CD4-positive, alpha-beta T cell treated with Interferon alpha-2 for 1 hour (primary cell): Measurements from ENCODE around the gene NT5E.
A peak's percentile ranks its signal among the peaks of the same experiment; 100 is the strongest.

Experiments used
- DNase-seq, 2 donors: peaks; one replicate each; pipeline ENCODE4 v3.0.0-alpha.2; 2020 to 2022

The NT5E gene

GRCh38 chr6:85422996-85423395 is 26.9 kb upstream of the NT5E start:
- DNase-seq: no peak

- DNase-seq: no peak
Measured at GRCh38 chr6:85424981-85425380, 24.9 kb upstream of the NT5E start.

DNA sequence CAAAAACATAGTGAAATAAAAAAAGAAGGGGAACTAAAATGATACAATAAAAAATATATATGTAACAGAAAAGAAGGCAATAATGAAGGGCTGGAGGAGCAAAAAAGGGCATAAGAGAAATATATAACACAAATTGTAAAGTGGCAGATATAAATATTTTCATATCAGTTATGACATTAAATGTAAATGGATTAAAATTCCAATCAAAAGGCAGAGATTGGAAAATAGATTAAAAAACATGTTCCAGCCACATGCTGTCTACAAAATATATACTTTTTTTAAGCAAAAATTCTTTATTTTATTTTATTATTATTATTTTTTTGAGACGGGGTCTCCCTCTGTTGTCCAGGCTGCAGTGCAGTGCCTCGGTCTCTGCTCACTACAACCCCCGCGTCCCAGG is 23.9 kb upstream of the NT5E start:
- no peak for DNase-seq

GRCh38 chr6:85428486-85428885 is 21.4 kb upstream of the NT5E start:
- no peak for DNase-seq

DNA sequence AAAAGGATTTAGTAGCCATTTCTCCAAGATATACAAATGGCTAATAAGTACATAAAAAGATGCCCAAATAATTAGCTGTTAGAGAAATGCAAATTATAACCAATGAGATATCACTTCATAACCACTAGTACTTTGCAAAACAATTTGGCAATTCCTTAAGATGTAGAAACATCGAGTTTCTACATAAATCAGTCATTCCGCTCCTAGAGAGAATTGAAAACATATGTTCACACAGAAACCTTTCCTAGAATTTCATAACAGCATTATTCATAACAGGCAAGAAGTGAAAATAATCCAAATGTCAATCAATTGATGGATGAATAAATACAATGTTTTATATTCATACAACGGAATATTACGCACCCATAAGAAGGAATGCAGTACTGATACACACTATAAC is 20.5 kb upstream of the NT5E start:
- no peak for DNase-seq

- no peak for DNase-seq
Measured at GRCh38 chr6:85431271-85431670, 18.6 kb upstream of the NT5E start.

DNA sequence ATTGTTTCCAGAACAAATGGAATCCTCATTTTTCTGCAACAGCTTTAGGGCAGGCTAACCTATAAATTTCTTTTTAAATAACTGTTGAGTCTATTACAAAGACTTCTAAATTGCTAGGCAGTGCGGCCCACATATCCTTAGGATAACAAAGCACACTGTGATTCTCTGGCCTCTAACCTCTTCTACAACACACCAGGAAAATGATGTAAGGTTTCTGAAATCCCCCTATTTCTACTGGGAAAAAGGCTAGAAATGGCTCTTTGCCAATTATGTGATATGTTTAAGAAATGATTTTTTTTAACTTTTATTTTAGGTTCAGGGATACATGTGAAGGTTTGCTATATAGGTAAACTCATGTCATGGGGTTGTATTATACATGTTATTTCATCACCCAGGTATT is 17.3 kb upstream of the NT5E start:
- DNase-seq: no peak

- DNase-seq: no peak
Measured at GRCh38 chr6:85435851-85436250, 14.0 kb upstream of the NT5E start.

DNA sequence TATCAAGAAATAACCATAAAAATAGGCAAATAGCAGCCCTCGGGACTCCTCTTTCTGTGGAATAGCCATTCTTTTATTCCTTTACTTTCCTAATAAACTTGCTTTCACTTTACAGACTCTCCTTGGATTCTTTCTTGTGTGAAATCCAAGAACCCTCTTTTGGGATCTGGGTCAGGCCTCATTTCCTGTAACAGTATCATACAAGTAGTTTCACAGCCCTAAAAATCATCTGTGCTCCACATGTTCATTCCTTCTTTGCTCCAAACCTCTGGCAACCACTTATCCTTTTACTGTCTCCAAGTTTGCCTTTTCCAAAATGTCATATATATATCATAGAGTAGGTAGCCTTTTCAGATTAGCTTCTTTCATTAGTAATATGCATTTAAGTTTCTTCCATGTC is 13.5 kb upstream of the NT5E start:
- no peak for DNase-seq

- no peak for DNase-seq
Measured at GRCh38 chr6:85436939-85437495, 12.9 kb upstream of the NT5E start.

DNA sequence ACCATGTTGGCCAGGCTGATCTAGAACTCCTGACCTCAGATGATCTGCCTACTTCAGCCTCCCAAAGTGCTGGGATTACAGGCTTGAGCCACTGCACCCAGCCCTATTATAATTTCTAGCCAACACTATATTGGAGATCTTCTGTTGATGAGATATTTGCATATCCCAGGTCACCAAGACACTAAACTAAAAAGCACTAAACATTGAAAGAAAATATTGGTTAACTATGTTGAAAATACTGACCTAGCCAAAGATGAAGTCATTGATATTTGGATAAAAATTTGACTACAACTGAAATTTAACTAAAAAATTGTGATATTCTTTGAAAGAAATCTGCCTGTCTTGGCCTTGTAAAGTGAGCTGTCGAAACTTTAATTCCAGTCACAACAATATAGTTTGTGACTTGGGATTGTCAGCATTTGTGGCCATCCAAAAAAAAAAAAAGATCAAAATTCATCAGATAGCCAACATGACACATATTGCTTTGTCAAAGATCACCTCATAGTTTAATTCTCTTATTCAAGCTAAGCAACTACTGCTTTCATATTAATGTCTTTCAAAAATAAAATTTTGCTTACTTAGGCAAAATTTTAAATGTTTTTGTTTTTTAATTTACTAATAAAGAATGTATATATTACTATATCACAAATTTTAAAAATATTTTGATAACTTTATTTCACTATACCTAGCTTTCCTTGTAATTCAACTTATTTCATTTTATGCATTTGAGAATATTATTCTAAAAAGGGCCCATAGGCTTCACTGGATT is 6.3 kb upstream of the NT5E start:
- DNase-seq: no peak

DNA sequence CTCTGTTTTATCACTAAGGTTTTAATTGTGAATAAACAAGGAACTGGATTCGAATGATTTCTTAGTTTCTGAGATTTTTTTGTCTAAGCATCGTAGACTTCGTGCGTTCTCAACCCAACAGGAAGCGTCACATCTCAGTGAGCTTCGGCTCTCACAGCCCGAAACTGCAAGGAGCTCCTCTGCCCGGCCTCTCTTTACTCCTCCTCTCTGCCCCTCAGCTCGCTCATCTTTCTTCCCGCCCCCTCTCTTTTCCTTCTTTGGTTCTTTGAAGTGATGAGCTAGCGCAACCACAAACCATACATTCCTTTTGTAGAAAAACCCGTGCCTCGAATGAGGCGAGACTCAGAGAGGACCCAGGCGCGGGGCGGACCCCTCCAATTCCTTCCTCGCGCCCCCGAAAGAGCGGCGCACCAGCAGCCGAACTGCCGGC is 480 bp upstream of the NT5E start:
- DNase-seq: peak; percentile 28 to 39

GRCh38 chr6:85451565-85452306 is 1.9 kb downstream of the NT5E start:
- no peak for DNase-seq

DNA sequence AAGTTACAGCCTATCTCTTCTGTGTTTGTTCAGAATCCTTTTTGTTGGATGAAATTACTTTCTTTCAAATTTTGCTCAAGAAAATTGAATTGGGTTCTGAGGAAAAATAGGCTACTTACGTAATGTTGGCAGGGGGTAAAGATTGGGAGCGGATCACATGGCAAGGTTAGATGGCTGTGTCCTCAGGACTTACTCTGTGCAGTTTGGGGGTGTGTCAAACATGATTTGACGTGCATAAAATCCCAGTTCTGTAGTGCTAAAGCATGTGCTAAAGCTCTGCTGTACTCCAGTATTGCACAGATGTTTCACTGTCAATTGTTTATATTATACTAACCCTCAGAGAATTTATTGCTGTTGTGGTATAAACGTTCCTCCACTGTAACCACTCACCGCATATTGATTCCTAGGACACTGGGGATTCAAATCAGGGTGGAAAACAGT is 2.6 kb downstream of the NT5E start:
- no peak for DNase-seq

GRCh38 chr6:85453052-85453451 is 3.2 kb downstream of the NT5E start:
- no peak for DNase-seq

DNA sequence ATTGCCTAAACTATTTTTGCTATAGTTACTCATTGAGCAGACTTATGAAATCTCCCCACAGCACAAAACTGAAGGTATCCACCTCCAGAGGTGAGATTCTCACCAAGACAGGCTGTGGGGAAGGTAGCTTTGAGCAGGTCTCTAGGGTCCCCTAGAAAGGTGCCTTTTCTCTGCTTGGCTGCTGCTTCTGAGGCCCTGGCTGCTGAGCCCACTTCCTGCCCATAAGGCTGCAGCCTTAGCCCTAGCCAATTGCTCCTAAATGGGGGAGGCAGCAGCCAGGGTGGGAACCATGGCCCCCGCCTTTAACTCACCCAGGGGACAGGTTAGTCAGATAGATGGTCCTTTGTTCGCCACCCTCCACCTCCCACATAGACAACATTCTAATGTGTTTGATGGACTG is 3.6 kb downstream of the NT5E start:
- no peak for DNase-seq

DNA sequence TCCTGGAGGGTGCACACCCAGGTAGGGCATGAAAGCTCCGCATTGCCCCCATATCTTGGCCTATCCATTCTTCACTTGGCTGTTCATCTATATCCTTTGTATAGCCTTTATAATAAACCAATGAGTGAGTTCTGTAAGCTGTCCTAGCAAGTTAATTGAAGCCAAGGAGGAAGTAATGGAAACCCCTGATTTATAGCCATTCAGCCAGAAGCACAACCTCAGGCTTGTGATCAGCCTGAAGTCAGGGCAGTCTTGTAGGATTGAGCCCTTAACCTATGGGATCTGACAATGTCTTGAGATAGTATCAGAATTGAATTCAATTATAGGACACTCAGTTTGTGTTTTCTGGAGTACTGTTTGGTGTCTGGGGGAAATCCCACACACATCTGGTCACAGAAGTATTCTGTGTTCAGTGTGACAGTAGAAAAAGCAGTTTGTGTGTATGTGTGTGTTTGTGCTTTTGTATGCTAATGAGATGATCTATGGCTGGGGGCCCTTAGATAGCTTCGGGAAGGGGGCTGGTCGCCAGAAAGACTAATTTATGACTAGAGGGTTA is 5.7 kb downstream of the NT5E start:
- no peak for DNase-seq

GRCh38 chr6:85456782-85457181 is 6.9 kb downstream of the NT5E start:
- no peak for DNase-seq

DNA sequence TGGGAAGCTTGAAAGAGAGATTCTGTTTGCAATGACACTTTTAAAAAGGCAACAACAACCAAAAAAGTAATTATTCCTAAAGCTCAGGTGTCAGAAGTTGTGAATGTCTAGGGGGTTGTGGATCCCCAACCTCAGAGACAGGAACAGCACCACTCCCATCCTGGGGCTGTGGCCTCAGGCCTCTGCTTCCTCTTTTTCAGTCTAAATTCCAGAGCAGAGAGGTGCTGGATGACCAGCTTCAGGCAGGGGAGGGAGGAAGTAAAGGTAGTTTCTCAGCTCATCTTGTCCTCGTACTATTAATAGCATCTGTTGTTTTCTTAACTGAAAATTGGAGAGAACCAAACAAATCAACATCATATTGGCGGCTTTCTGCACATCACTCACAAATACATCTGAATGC is 8.3 kb downstream of the NT5E start:
- no peak for DNase-seq

- DNase-seq: no peak
Measured at GRCh38 chr6:85458782-85459181, 8.9 kb downstream of the NT5E start.

- DNase-seq: no peak
Measured at GRCh38 chr6:85459224-85459901, 9.5 kb downstream of the NT5E start.

DNA sequence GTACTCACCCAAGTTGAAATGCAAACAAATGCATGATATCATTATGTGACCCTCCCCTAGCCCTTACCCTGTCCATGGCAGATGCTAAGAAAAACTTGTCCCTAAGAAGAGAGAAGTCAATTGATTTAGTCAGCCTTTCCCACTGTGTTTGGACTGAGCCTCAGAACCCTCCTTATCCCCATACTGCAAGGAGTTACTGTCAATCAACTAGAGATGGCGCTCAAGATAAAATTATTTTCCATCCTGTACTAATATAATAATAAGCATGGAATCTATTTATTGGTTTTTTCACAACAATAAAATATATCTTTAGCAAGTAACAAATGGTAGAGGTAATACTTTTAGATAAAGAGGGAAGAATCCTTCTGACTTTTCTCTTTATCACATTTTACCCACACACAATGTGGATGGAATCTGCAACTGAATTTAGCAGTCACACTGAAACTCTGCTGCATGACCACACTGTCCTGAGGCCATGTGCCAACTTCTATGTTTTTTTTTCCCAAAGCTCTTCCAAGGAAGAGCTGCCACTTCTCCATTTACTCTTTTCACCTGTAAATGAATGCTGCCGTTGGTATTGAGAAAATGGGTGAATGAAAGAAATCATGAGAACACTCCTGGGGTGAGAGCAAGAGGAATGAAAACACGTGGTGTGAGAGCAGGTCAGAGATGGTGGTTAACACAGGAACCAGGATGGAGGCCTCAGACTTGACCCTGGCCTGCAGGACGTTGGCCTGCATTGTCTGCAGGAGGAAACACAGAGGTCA is 10.5 kb downstream of the NT5E start:
- no peak for DNase-seq
